WTC11 (cell line): ENCODE data around the gene OR2D3.

Experiments
- ATF1 ChIP-seq: sonication (generic); formaldehyde crosslinking; IDR thresholded peaks from 2 replicates; pipeline ENCODE4 v1.8.1; 2023; ENCODE audit warnings: mild to moderate bottlenecking, moderate library complexity, missing genetic modification reagents
- CREB1 ChIP-seq: sonication (generic); formaldehyde crosslinking; IDR thresholded peaks from 2 replicates; pipeline ENCODE4 v1.8.0; 2023; ENCODE audit warnings: mild to moderate bottlenecking, missing genetic modification reagents
- CREM ChIP-seq: sonication (generic); formaldehyde crosslinking; IDR thresholded peaks from 2 replicates; pipeline ENCODE4 v1.8.1; 2022; ENCODE audit warnings: mild to moderate bottlenecking, missing genetic modification reagents, moderate library complexity
- TF ChIP-seq, protein P1 (sequence below): fragments of 250-450 bp; sonication (Bioruptor Pico); IDR thresholded peaks from 2 replicates; pipeline ENCODE4 v1.9.0; 2021; ENCODE audit warnings: mild to moderate bottlenecking
- TF ChIP-seq, protein P2 (sequence below): fragments of 200-600 bp; IDR thresholded peaks from 2 replicates; pipeline ENCODE4 v1.8.0; 2022; ENCODE audit warnings: antibody characterized with exemption
- TF ChIP-seq, protein P3 (sequence below): sonication (generic); formaldehyde crosslinking; IDR thresholded peaks from 2 replicates; pipeline ENCODE4 v1.8.1; 2023; ENCODE audit warnings: mild to moderate bottlenecking, missing genetic modification reagents
- TF ChIP-seq, protein P4 (sequence below): sonication (generic); formaldehyde crosslinking; IDR thresholded peaks from 2 replicates; pipeline ENCODE4 v1.8.1; 2023; ENCODE audit warnings: mild to moderate bottlenecking, moderate library complexity, missing genetic modification reagents

DNA sequence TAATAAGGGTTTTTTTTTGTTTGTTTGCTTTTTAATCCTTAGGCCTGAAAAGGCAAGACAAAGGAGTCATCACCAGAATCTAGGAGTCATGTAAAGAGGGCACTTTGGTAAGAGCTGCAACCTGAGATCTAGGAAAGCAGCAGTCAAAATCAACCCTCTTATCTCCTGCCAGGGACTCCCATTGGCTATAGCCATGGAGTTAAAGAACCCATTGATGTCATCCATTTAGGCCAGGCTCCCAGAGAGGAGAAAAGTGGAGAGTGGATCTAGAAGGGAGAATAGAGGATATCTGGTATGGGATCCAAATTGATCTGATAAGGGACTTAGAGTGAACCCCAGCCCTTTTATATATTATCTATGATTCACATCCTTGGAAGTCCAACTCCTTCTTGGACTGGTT lies 41.3 kb downstream of the OR2D3 start:
- TF ChIP-seq, protein P1, sequence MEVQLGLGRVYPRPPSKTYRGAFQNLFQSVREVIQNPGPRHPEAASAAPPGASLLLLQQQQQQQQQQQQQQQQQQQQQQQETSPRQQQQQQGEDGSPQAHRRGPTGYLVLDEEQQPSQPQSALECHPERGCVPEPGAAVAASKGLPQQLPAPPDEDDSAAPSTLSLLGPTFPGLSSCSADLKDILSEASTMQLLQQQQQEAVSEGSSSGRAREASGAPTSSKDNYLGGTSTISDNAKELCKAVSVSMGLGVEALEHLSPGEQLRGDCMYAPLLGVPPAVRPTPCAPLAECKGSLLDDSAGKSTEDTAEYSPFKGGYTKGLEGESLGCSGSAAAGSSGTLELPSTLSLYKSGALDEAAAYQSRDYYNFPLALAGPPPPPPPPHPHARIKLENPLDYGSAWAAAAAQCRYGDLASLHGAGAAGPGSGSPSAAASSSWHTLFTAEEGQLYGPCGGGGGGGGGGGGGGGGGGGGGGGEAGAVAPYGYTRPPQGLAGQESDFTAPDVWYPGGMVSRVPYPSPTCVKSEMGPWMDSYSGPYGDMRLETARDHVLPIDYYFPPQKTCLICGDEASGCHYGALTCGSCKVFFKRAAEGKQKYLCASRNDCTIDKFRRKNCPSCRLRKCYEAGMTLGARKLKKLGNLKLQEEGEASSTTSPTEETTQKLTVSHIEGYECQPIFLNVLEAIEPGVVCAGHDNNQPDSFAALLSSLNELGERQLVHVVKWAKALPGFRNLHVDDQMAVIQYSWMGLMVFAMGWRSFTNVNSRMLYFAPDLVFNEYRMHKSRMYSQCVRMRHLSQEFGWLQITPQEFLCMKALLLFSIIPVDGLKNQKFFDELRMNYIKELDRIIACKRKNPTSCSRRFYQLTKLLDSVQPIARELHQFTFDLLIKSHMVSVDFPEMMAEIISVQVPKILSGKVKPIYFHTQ (CRISPR knock-in tag): no peak
- TF ChIP-seq CREM (CRISPR knock-in tag) (no peak), ATF1 (CRISPR knock-in tag) (no peak), CREB1 (CRISPR knock-in tag) (no peak)
- TF ChIP-seq, protein P2, sequence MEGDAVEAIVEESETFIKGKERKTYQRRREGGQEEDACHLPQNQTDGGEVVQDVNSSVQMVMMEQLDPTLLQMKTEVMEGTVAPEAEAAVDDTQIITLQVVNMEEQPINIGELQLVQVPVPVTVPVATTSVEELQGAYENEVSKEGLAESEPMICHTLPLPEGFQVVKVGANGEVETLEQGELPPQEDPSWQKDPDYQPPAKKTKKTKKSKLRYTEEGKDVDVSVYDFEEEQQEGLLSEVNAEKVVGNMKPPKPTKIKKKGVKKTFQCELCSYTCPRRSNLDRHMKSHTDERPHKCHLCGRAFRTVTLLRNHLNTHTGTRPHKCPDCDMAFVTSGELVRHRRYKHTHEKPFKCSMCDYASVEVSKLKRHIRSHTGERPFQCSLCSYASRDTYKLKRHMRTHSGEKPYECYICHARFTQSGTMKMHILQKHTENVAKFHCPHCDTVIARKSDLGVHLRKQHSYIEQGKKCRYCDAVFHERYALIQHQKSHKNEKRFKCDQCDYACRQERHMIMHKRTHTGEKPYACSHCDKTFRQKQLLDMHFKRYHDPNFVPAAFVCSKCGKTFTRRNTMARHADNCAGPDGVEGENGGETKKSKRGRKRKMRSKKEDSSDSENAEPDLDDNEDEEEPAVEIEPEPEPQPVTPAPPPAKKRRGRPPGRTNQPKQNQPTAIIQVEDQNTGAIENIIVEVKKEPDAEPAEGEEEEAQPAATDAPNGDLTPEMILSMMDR: no peak
- TF ChIP-seq, protein P3, sequence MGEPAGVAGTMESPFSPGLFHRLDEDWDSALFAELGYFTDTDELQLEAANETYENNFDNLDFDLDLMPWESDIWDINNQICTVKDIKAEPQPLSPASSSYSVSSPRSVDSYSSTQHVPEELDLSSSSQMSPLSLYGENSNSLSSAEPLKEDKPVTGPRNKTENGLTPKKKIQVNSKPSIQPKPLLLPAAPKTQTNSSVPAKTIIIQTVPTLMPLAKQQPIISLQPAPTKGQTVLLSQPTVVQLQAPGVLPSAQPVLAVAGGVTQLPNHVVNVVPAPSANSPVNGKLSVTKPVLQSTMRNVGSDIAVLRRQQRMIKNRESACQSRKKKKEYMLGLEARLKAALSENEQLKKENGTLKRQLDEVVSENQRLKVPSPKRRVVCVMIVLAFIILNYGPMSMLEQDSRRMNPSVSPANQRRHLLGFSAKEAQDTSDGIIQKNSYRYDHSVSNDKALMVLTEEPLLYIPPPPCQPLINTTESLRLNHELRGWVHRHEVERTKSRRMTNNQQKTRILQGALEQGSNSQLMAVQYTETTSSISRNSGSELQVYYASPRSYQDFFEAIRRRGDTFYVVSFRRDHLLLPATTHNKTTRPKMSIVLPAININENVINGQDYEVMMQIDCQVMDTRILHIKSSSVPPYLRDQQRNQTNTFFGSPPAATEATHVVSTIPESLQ (CRISPR knock-in tag): no peak
- TF ChIP-seq, protein P4, sequence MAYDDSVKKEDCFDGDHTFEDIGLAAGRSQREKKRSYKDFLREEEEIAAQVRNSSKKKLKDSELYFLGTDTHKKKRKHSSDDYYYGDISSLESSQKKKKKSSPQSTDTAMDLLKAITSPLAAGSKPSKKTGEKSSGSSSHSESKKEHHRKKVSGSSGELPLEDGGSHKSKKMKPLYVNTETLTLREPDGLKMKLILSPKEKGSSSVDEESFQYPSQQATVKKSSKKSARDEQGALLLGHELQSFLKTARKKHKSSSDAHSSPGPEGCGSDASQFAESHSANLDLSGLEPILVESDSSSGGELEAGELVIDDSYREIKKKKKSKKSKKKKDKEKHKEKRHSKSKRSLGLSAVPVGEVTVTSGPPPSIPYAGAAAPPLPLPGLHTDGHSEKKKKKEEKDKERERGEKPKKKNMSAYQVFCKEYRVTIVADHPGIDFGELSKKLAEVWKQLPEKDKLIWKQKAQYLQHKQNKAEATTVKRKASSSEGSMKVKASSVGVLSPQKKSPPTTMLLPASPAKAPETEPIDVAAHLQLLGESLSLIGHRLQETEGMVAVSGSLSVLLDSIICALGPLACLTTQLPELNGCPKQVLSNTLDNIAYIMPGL (CRISPR knock-in tag): no peak
